Endothelial cell of umbilical vein (primary cell): ENCODE results near the gene ADM2.

Experiments
- EZH2 ChIP-seq: IDR thresholded peaks from 2 replicates; pipeline ENCODE4 v1.6.1; 2012; ENCODE audit warnings: borderline replicate concordance, low read depth, mild to moderate bottlenecking, moderate library complexity, low read length, inconsistent platforms; ENCODE audit not compliant: severe bottlenecking
- POLR2A ChIP-seq: IDR thresholded peaks from 2 replicates; pipeline ENCODE4 v1.6.1; 2012; ENCODE audit warnings: low read depth, mild to moderate bottlenecking, control low read depth, low read length
- TF ChIP-seq, protein P1 (sequence below), 2 donors: IDR thresholded peaks; 1 replicate in 1 of 2; 2 replicates in 1 of 2; pipeline ENCODE4 v1.5.1; 2011; ENCODE audit warnings: low read length in 2 of 2, mild to moderate bottlenecking in 2 of 2, moderate library complexity in 2 of 2, control low read depth in 1 of 2, inconsistent platforms in 1 of 2, low read depth in 1 of 2; ENCODE audit not compliant: insufficient read depth in 1 of 2; ENCODE audit errors: extremely low read depth in 1 of 2

DNA sequence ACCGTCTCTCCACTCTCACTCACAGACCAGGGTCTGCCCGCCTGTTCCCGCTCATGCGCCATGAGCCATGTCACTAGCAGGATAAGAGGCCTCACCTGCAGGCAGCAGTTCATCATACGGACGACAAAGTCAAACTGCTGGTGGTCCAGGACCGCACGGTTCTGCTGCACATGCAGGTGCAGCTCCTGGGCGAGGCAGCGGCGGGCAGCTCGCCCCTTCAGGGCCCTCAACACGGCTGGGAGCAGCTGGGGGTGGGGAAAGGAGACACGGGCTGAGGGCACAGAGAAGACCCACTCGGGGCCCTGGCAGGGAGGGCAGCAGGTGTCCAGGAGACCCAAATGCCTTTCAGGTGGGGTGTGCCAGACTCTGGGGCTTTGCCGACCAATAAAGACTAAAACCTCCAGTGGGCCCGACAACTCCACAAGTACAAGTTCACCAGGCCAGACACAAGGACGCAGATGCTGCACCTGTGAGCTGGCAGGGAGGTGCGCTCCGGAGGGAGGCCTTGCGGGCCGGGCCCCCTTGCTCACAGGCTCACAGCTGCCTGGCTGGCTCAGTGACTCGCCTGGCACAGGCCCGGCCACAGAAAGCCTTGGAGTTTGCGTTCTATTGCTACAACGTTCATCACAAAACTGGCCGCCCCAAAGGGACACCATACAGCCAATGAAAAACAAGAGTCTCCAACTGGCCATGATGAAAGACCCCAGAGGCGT is 18.0 kb upstream of the ADM2 start:
- TF ChIP-seq, protein P1, sequence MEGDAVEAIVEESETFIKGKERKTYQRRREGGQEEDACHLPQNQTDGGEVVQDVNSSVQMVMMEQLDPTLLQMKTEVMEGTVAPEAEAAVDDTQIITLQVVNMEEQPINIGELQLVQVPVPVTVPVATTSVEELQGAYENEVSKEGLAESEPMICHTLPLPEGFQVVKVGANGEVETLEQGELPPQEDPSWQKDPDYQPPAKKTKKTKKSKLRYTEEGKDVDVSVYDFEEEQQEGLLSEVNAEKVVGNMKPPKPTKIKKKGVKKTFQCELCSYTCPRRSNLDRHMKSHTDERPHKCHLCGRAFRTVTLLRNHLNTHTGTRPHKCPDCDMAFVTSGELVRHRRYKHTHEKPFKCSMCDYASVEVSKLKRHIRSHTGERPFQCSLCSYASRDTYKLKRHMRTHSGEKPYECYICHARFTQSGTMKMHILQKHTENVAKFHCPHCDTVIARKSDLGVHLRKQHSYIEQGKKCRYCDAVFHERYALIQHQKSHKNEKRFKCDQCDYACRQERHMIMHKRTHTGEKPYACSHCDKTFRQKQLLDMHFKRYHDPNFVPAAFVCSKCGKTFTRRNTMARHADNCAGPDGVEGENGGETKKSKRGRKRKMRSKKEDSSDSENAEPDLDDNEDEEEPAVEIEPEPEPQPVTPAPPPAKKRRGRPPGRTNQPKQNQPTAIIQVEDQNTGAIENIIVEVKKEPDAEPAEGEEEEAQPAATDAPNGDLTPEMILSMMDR (IDR thresholded peaks at IDR 0.05; ENCODE audit: extremely low read depth in 1 of 2, insufficient read depth in 1 of 2, low read depth in 1 of 2, low read length in 2 of 2) = no peak
- TF ChIP-seq POLR2A (no peak), EZH2 (no peak)
